WERI-Rb-1 (cell line): ENCODE results near the gene RIMBP2.

Source experiments
- DNase-seq: peaks from one replicate; pipeline ENCODE4 v3.0.0-alpha.2; 2020
- H3K27ac ChIP-seq: fragments of 250-450 bp; sonication (Bioruptor Pico); 2 replicates; pipeline ENCODE4 v1.5.1; 2020; ENCODE audit warnings: mild to moderate bottlenecking, moderate library complexity
- H3K27me3 ChIP-seq: fragments of 250-450 bp; sonication (Bioruptor Pico); 2 replicates; pipeline ENCODE4 v1.5.1; 2021; ENCODE audit warnings: mild to moderate bottlenecking, low read depth, moderate library complexity; ENCODE audit not compliant: insufficient read depth, severe bottlenecking
- H3K36me3 ChIP-seq: fragments of 250-450 bp; sonication (Bioruptor Pico); 2 replicates; pipeline ENCODE4 v1.5.1; 2020; ENCODE audit warnings: mild to moderate bottlenecking, moderate library complexity
- H3K4me3 ChIP-seq: 2 replicates; pipeline ENCODE4 v1.5.1; 2011; ENCODE audit warnings: low read depth, mild to moderate bottlenecking, control low read depth, low read length
- H3K9me3 ChIP-seq: fragments of 250-450 bp; sonication (Bioruptor Pico); 2 replicates; pipeline ENCODE4 v1.5.1; 2021; ENCODE audit warnings: mild to moderate bottlenecking, moderate library complexity; ENCODE audit not compliant: severe bottlenecking
- TF ChIP-seq, protein P1 (sequence below): IDR thresholded peaks from 2 replicates; pipeline ENCODE4 v1.5.1; 2011; ENCODE audit warnings: low read depth, mild to moderate bottlenecking, control low read depth, inconsistent platforms, low read length

The RIMBP2 gene

DNA sequence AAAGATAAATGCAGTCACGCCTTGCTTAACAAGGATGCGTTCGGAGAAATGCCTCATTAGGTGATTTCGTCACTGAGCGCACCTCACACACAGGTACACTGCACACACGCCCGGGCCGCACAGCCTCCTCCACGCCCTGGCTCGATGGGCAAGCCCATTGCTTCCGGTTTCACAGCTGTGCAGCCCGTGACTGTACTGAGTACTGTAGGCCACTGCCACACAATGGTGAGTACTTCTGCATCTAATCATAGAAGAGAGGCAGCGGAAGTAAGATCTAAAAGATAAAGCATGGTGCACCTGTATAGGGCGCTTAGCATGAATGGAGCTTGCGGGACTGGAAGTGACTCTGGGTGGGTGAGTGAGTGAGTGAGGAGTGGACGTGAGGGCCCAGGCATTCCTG, 4.3 kb downstream of the RIMBP2 start:
- no peaks in the 10 kb centered on the region for H3K27me3 ChIP-seq
- no peaks in the 10 kb centered on the region; the same call in 1 of the 2 replicates for H3K36me3 ChIP-seq
- no peaks in the 10 kb centered on the region for H3K9me3 ChIP-seq
- TF ChIP-seq, protein P1, sequence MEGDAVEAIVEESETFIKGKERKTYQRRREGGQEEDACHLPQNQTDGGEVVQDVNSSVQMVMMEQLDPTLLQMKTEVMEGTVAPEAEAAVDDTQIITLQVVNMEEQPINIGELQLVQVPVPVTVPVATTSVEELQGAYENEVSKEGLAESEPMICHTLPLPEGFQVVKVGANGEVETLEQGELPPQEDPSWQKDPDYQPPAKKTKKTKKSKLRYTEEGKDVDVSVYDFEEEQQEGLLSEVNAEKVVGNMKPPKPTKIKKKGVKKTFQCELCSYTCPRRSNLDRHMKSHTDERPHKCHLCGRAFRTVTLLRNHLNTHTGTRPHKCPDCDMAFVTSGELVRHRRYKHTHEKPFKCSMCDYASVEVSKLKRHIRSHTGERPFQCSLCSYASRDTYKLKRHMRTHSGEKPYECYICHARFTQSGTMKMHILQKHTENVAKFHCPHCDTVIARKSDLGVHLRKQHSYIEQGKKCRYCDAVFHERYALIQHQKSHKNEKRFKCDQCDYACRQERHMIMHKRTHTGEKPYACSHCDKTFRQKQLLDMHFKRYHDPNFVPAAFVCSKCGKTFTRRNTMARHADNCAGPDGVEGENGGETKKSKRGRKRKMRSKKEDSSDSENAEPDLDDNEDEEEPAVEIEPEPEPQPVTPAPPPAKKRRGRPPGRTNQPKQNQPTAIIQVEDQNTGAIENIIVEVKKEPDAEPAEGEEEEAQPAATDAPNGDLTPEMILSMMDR = no peak
- no peak overlapping the region for H3K27ac ChIP-seq
- no peak for DNase-seq
- H3K4me3 ChIP-seq = no peak overlapping the region

DNA sequence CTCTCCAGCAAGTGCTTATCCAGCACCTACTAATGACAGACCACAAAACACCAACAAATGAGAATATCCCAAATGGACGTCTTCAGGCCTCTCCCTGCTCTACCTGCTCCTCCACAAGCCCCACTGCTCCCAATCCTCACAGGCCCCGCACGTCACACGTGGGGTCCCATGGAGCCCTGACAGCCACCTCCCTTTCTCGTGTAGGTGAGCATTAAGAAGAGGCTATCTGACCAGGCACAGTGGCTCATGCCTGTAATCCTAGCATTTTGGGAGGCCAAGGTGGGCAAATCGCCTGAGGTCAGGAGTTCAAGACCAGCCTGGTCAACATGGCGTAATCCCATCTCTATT, 5.4 kb downstream of the RIMBP2 start:
- no peaks in the 10 kb centered on the region for H3K27me3 ChIP-seq
- TF ChIP-seq, protein P1 = no peak

DNA sequence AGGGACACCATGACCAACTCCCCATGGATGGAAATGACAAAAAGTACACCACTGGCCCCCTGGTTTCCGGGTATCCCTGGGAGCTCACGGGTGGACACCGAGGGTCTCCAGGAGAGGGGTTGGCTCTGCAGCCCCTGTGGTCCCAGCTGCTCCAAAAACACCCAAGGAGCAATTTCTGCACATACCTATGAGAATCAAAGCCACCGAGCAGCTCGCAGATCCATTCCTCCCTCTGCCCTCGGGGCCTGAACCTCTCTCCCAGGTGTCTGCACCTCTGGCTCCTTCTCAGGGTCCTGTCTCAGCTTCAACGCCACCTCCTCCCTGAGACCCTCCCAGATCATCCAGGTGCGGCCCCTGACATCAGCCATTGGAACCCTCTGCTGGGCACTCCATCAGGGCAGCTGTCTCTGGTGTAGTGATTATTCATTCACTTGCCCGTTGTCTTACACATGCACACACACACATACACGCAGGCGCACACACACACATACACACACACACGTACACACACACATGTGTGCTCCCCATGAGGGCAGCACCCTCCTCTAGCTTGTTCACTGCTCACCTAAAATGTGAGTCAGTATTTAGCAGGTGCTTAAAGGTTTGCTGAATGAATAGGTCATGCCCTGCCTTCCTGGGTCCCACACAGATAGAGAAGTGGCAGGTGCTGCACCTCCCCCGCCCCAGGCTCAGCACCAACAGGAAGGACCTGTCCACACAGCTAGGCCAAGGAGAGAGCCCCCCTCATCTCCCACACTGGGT, 5.9 kb downstream of the RIMBP2 start:
- TF ChIP-seq, protein P1 = no peak
- Histone ChIP-seq H3K4me3 (no peak overlapping the region), H3K36me3 (no peaks in the 10 kb centered on the region; the same call in 1 of the 2 replicates), H3K9me3 (no peaks in the 10 kb centered on the region), H3K27me3 (no peaks in the 10 kb centered on the region), H3K27ac (no peak overlapping the region)
- peak; percentile 19 for DNase-seq

More for the DNA sequence above, 5.4 kb downstream of the RIMBP2 start:
- Histone ChIP-seq H3K4me3 (no peak overlapping the region), H3K9me3 (no peaks in the 10 kb centered on the region), H3K36me3 (no peaks in the 10 kb centered on the region; the same call in 1 of the 2 replicates), H3K27ac (no peak overlapping the region)
- DNase-seq = no peak

DNA sequence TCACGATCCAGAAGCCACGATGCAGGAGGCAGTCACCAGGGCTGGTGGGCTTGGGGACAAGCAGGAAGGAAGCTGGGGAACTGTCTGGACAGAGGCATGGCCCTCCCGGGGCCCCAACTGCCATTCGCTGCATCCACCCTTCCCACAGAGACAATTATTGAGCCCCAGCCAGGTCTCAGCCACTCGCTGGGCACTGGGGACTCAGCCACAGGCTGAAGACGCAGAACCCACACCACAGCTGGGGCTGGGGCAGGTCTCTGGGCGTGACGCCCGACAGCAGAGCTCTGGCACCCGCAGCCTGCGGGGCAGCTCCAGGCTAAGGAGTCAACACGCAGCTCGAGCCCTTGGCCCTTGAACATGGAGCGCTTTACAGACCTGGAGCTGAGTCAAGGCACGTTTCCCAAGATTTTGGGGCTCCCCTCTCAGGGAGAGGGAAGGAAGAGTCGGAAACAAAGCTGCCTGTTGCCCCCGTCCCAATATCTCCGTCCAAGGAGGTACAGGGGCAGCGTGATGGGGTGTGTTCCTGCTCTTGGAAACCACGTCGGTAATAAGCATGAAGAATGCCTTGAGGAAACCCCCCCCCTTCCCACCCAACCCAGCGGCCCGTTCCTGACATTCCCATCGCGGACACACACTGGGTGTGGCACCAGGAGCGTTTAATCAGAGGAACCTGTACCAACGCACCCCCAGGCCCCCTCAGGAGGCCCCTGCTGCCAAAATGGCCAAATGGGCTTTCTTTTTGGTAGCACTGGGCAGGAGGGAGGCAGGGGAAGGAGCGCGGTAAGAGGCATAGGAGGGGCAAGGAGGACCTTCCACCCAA, 6.7 kb downstream of the RIMBP2 start:
- Histone ChIP-seq H3K4me3 (no peak overlapping the region), H3K9me3 (no peaks in the 10 kb centered on the region), H3K27ac (no peak overlapping the region), H3K36me3 (no peaks in the 10 kb centered on the region; the same call in 1 of the 2 replicates), H3K27me3 (no peaks in the 10 kb centered on the region)
- TF ChIP-seq, protein P1 = no peak
- peak; percentile 3 for DNase-seq

DNA sequence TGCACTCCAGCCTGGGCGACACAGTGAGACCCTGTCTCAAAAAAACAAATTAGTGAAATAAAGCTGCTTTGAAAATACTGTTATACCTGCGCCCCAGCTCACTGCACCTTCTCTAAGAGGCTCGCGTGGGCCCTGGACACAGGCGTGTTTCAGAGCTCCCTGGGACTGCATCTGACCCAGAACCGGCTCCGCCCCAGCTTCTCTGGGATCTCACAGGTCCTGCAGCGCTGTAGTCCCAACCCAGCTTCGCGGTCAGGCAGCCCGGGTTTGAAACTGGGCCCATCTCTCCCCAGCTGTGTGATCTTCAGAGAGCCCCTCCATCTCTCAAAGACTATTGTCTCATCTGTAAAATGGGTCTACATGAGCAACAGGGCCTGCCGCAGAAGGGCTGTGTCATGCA, 7.5 kb downstream of the RIMBP2 start:
- Histone ChIP-seq H3K27me3 (no peaks in the 10 kb centered on the region), H3K9me3 (no peaks in the 10 kb centered on the region), H3K36me3 (no peaks in the 10 kb centered on the region; the same call in 1 of the 2 replicates), H3K27ac (no peak overlapping the region), H3K4me3 (no peak overlapping the region)
- DNase-seq = no peak
- TF ChIP-seq, protein P1 = no peak
